NCI-H526 (cell line): ENCODE data around the gene SACS.

ENCODE experiments used
- DNase-seq, 2 experiments: peaks; one replicate each; lab custom pipeline; 2025; lab: John Stamatoyannopoulos, UW

SACS gene, protein sequence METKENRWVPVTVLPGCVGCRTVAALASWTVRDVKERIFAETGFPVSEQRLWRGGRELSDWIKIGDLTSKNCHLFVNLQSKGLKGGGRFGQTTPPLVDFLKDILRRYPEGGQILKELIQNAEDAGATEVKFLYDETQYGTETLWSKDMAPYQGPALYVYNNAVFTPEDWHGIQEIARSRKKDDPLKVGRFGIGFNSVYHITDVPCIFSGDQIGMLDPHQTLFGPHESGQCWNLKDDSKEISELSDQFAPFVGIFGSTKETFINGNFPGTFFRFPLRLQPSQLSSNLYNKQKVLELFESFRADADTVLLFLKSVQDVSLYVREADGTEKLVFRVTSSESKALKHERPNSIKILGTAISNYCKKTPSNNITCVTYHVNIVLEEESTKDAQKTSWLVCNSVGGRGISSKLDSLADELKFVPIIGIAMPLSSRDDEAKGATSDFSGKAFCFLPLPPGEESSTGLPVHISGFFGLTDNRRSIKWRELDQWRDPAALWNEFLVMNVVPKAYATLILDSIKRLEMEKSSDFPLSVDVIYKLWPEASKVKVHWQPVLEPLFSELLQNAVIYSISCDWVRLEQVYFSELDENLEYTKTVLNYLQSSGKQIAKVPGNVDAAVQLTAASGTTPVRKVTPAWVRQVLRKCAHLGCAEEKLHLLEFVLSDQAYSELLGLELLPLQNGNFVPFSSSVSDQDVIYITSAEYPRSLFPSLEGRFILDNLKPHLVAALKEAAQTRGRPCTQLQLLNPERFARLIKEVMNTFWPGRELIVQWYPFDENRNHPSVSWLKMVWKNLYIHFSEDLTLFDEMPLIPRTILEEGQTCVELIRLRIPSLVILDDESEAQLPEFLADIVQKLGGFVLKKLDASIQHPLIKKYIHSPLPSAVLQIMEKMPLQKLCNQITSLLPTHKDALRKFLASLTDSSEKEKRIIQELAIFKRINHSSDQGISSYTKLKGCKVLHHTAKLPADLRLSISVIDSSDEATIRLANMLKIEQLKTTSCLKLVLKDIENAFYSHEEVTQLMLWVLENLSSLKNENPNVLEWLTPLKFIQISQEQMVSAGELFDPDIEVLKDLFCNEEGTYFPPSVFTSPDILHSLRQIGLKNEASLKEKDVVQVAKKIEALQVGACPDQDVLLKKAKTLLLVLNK (N-terminal part only)

GRCh38 chr13:23433171-23434153, at the start of gene SACS:
SACS (minus strand) TSS chr13:23433702; CDS start chr13:23411239, 22,463 bp downstream.
- peak; percentile 73 to 90 for DNase-seq

GRCh38 chr13:23480324-23480723, 46.8 kb upstream of the SACS start:
- no peak for DNase-seq

- DNase-seq: no peak
Measured at GRCh38 chr13:23477101-23477500, 43.6 kb upstream of the SACS start.

DNA sequence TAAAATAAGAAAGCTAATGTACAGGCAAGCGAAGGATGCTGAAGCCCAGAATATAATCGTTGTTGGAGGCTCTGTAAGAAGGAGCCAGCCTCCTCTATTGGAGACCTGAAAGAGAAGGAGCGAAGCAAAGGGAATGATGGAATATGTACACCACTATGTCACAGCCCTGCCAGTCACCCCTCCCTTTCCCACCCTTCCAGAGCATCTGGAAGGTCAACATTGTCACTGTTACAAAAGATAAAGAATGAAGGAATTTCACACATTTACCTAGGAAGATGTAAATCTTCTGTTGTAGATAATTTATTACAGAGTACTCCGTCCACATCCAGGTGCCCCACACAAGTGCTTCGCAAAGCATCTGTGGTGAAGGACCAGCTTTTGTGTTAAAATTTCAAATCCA, 39.7 kb upstream of the SACS start:
- DNase-seq: no peak

- no peak for DNase-seq
Measured at GRCh38 chr13:23472189-23472588, 38.7 kb upstream of the SACS start.

- DNase-seq: no peak
Measured at GRCh38 chr13:23470790-23471614, 37.5 kb upstream of the SACS start.

DNA sequence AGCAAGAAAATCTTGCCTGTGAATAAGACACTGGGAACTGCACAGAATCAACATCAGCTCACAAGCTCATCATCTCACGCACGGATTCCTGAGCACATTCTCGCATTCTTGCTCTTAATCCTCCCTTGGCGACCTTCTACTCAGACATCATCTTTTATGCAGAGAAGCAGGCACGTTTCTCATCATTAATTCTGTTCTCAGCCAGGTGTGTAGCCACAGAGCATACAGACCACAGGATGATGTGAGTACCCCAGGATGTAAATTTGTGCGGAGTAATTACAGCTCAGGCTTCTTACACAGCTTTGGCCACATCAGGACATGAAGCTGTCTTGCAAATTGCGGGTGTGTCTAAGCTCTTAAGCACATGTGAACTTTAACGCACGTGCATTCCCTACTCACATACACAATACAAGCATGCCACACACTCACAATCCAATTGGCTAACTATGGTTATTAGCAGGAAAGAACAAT, 36.5 kb upstream of the SACS start:
- DNase-seq: peak; percentile 58 to 62

DNA sequence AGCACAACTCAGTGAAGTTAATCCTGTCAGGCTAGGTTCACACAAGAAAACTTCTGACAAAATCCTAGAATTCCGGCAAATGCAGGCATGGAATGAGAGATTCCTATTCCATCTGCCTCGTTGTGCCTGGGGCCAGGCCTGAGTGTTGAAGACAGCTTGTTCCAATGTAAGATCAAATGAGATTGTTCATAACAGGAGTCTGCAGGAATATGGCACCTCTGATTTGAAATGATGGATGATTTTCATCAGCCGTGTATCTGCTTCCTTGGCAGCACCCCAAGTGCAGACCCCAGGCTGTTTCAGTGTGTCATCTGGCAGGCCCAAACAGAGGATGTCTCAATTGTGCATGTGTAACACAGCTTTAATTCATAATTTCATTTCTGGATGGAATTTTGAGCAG, 35.3 kb upstream of the SACS start:
- DNase-seq: no peak

- DNase-seq: no peak
Measured at GRCh38 chr13:23467932-23468278, 34.4 kb upstream of the SACS start.

DNA sequence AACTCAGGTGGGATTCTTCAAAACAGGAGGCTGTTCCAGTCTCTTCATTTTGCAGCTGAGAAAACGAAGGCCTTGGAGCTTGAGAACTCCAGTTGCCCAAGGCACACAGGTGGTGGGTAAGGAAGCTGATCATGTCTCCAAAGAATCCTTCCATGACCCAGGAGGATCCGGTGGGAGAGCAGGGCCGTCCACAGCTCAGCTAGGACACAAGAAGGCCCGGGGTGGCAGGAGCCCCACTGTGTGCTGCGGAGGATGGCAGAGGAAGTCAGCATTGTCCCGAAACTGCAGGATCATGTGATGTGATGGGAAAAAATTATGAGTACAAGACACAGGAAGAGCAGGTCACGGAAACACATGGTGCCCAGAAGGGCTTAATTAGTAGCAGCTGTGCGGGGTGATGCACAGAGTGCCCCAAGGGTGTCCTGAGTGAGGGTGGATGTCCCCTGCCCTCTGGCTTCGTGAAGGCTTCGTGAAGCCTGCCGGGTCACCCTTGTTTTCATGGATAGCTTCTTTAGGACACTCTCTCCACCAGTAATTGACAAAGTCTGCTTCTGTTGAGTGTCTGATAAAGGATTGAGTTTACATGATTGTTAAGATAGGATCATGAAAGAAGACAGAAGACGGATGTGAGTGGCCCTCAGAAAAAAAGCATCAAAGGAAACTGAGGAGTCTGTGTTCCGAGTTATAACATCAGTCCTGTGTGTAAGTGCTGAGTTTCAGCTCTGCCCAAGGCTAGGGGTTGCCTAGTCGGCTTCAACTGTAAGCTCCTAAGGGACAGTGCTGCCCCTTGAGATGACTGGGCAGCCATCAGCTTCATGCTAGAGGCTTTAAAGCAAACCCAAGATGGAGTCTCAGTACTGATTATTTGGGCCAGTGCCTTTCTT, 33.8 kb upstream of the SACS start:
- DNase-seq: no peak

- DNase-seq: peak; percentile 69 to 95
Measured at GRCh38 chr13:23466144-23467002, 32.9 kb upstream of the SACS start.

GRCh38 chr13:23463661-23464060, 30.2 kb upstream of the SACS start:
- no peak for DNase-seq

DNA sequence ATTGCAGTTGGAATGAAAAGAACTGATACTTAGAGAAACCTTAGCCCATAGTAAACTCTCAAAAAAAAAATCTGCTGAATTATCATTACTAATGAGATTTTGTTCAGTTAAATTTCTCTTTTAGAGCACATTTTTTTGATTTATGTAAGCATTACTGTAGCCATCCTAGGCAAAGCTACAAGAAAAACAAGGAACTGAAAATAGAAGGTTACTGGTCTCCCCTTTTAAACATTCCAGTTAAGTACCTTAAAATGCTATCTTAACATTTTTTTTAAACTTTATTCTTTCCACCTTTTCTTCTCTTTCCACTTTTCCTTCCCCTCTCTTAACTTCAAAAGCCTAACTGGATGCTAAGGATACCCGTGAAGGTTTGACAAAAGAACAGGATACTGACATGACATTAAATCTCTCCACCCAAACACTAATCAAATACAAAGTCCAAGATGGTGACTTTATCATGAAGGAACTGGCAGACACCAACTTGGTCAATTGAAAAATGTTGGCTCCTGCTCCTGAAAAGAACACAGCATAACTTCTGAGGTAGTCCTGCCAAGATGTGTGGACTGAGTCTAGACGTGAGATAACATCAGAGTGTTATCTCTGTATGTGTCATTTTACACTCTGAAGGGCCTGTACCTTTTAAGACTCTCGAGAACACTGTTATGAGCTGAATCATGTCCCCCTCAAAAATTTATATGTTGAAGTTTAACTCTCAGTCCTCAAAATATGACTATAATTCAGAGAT, 29.5 kb upstream of the SACS start:
- no peak for DNase-seq

GRCh38 chr13:23461544-23461943, 28.0 kb upstream of the SACS start:
- no peak for DNase-seq

GRCh38 chr13:23460921-23461320, 27.4 kb upstream of the SACS start:
- DNase-seq: no peak

DNA sequence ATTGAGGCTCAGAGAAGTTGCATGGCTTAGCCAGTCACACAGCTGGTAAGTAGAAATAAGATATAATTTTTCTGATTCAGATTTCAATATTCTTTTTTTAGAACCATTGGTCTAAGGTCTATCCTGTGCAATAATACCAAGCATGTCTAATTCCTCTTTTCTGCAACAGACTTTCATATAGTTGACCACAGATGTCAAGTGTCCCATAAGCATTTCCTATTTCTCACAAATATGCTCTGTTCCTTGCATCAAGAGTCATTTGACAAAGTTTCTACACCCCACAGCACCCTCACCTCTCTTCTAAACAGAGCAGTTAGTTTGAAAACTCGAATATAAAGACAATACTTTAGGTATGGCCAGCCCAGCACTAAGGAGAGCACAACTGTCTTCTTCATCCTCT, 26.8 kb upstream of the SACS start:
- DNase-seq: no peak

- DNase-seq: no peak
Measured at GRCh38 chr13:23458989-23459388, 25.5 kb upstream of the SACS start.
